ENCODE data around the gene API5.

API5 gene

DNA sequence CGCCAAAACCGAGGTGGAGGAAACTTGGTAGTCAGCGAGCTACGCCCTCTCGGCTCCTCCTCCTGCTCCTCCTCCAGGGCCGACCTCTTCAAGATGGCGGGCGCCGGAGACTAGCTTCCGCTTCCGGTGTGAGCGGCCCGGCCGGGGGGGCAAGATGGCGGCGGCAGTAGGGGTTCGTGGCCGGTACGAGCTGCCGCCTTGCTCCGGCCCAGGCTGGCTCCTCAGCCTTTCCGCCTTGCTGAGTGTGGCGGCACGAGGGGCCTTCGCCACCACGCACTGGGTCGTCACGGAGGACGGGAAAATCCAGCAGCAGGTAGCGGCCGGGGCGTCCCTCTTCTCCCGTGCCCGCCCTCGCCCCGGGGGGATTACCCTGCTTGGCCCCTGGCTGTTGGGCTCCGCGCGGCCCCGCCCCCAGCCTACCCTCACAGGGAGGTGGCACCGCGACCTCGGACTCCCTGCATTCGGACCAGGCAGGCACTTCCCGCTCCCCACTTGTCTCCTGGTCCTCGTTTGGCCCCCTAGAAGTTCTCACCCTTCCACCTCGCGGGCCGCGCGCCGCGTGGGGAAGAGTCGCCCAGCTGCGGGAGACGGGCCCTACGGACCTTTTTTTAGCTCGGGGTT, 47.1 kb downstream of the API5 start, which contains the start of gene TTC17:
Gene TTC17 (plus strand): TSS at position 120 of the 621 bp plus-strand sequence. CDS start 35 bp downstream, at position 155.
- TF ChIP-seq, protein P1, sequence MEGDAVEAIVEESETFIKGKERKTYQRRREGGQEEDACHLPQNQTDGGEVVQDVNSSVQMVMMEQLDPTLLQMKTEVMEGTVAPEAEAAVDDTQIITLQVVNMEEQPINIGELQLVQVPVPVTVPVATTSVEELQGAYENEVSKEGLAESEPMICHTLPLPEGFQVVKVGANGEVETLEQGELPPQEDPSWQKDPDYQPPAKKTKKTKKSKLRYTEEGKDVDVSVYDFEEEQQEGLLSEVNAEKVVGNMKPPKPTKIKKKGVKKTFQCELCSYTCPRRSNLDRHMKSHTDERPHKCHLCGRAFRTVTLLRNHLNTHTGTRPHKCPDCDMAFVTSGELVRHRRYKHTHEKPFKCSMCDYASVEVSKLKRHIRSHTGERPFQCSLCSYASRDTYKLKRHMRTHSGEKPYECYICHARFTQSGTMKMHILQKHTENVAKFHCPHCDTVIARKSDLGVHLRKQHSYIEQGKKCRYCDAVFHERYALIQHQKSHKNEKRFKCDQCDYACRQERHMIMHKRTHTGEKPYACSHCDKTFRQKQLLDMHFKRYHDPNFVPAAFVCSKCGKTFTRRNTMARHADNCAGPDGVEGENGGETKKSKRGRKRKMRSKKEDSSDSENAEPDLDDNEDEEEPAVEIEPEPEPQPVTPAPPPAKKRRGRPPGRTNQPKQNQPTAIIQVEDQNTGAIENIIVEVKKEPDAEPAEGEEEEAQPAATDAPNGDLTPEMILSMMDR (conservative IDR thresholded peaks at IDR 0.05; ENCODE audit: low read length) = no peak
- H3K4me3 ChIP-seq (ENCODE audit: low read length) = peak within 1 kb of the TSS; percentile 94

DNA sequence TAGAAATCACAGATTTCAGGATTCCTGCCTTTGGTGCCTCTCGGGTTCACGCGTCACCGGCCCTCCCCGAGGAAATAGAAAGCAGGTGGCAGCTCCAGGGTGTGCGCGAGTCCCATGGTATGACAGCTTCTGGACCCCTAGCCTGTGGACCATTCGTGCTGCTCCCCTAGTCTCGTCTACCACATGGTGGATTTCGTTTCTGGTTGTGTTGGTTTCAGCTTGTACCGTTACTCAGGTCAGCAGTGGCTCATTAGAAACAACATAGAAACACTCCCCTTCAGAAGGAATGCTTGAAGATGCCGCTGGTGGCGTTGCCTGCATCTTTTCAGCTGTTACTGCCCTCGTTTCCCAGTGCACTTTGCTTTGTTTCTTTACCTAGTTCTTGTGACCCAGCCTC, 47.6 kb downstream of the API5 start:
- TF ChIP-seq, protein P1 (conservative IDR thresholded peaks at IDR 0.05; ENCODE audit: low read length) = peak; percentile 12; the same call in 1 of the 2 replicates
- peak; percentile 26 for DNase-seq (ENCODE audit: low read depth)
- H3K4me3 ChIP-seq (ENCODE audit: low read length) = peak overlapping the region; percentile 94

More for the DNA sequence above, 47.1 kb downstream of the API5 start, which contains the start of gene TTC17:
- DNase-seq (ENCODE audit: low read depth) = peak; percentile 89

DNA sequence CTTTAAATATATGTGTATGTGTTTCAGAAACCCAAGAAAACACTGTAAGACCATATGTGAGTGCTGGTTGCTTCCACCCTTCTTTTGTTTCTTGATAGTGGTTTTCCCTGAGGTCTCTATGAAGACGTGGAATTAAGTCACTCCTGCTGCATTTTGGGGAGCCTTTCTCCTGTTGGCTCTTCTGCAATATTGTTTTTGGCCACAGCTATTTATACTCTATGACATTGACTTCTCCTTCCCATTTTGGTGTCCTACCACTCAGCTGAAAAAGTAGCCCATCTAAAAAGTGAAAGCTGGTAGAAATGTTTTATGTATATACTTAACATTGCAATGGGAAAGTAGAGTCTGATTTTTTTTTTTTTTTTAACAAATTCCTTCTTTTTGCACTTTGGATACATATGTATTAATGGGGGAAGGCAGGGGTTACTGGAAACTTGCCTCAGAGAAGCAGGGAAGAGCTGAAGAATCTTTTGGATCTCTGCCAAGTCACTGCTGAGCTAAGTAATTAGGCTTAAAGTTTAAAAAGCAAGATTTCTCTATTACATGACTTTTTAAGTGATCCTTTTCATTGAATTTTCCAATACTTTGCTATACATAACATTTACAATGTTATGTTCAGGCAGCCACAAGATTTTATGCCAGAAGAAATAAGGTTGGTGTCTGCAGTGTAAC, 48.7 kb downstream of the API5 start:
- H3K4me3 ChIP-seq (ENCODE audit: low read length) = peak overlapping the region; percentile 94
- TF ChIP-seq, protein P1 (conservative IDR thresholded peaks at IDR 0.05; ENCODE audit: low read length) = no peak
- peak; percentile 25 for DNase-seq (ENCODE audit: low read depth)

DNA sequence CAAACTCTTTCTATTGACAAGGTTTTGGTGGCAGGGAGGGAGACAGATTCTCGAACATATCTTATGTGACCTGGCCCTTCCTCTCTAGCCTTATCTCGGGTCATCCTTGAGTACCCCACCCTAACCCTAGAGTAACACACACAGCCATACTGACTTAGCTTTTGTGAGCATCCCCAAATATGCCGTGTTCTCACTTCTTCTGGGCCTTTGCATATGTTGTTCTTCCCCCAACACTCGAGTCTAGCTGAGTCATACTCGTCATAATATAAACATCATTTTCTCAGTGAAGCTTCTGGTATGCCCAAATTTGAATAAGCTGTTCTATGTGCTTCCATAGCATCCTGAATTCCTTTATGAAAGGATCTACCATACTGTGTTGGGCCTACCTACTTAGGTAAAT, 54.9 kb downstream of the API5 start:
- TF ChIP-seq, protein P1 (conservative IDR thresholded peaks at IDR 0.05; ENCODE audit: low read length) = no peak
- peak; percentile 13 for DNase-seq (ENCODE audit: low read depth)
- no peak overlapping the region for H3K4me3 ChIP-seq (ENCODE audit: low read length)

DNA sequence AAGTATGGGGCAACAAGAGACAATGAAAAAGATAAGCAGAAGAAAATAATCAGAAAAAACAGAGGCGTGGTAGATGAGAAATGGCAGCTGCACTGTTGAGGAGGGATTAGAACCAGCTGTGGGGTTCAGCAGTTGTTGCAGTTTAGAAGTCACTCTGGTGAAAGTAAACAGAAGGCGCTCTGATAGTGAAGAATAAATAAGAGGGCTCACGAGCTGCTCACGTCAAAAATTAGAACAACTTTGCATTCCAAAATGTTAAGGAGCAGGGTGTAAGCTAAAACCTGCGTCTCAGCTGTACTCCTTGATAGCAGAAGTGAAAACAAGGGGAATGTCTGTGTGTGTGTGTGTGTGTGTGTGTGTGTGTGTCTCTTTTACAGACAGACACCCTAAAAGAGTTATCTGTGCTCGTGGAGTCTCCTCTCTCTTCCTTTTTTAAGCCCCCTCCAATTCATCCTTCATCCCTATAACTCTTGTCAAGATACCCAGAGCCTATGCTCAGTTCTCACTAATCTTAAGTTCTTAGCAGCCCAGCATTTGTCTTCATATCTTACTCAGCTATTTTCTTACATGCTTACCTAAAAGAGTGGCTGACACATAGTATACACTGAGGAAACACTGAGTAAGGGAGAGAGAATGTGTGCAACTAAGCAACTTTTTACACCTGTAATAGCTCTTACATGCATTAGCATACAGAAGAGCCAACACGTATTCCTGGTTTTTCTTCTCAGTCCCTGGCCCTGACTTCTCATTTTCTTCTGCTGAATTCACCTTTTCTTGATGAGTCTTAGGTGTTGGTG, 55.8 kb downstream of the API5 start:
- TF ChIP-seq, protein P1 (conservative IDR thresholded peaks at IDR 0.05; ENCODE audit: low read length) = no peak
- no peak overlapping the region for H3K4me3 ChIP-seq (ENCODE audit: low read length)
- DNase-seq (ENCODE audit: low read depth) = no peak

DNA sequence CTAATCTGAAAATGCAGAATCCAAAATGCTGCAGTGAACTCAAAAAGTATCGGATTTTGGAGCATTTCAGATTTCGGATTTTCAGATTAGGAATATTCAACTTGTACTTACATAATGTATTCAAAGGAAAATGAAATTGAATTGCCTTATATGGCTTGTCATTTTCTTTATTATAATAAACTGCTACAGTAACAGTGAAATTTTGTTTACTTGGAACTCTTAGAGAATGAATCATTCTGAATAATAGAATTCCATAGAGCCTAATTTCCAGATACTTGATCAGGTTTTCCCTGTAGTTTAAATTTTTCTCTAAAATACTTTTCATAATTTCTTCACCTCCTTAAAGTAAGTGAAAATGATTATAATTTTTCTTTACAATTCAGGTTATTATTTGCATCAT, 64.3 kb downstream of the API5 start:
- H3K4me3 ChIP-seq (ENCODE audit: low read length) = no peak overlapping the region
- TF ChIP-seq, protein P1 (conservative IDR thresholded peaks at IDR 0.05; ENCODE audit: low read length) = no peak
- DNase-seq (ENCODE audit: low read depth) = no peak

Data from AG10803 (cell line).